ENCODE data around the gene CDK3.

CDK3 gene

GRCh38 chr17:75994802-75995370 is 5.8 kb upstream of the CDK3 start:
- no peak for DNase-seq (ENCODE audit: low read depth)
- no peak overlapping the region for H3K4me3 ChIP-seq (replicated peaks; ENCODE audit: low read depth, low read length)
- no peak for TF ChIP-seq CTCF (IDR thresholded peaks at IDR 0.05; ENCODE audit: low read length, missing control alignments)

GRCh38 chr17:75995385-75995925 is 5.2 kb upstream of the CDK3 start:
- no peak for TF ChIP-seq CTCF (IDR thresholded peaks at IDR 0.05; ENCODE audit: low read length, missing control alignments)
- no peak for DNase-seq (ENCODE audit: low read depth)
- H3K4me3 ChIP-seq (replicated peaks; ENCODE audit: low read depth, low read length) = no peak overlapping the region

GRCh38 chr17:75996665-75997590 is 3.7 kb upstream of the CDK3 start:
- peak; percentile 39 for DNase-seq (ENCODE audit: low read depth)
- TF ChIP-seq CTCF (IDR thresholded peaks at IDR 0.05; ENCODE audit: low read length, missing control alignments) = no peak
- no peak overlapping the region for H3K4me3 ChIP-seq (replicated peaks; ENCODE audit: low read depth, low read length)

GRCh38 chr17:75998327-75998795 is 2.3 kb upstream of the CDK3 start:
- TF ChIP-seq CTCF (IDR thresholded peaks at IDR 0.05; ENCODE audit: low read length, missing control alignments) = no peak
- no peak overlapping the region for H3K4me3 ChIP-seq (replicated peaks; ENCODE audit: low read depth, low read length)
- no peak for DNase-seq (ENCODE audit: low read depth)

- TF ChIP-seq CTCF (IDR thresholded peaks at IDR 0.05; ENCODE audit: low read length, missing control alignments) = peak; percentile 52
- peak; percentile 40 for DNase-seq (ENCODE audit: low read depth)
Measured at GRCh38 chr17:76000016-76000754, 470 bp upstream of the CDK3 start.

GRCh38 chr17:76002100-76002499 is 1.4 kb downstream of the CDK3 start:
- TF ChIP-seq CTCF (IDR thresholded peaks at IDR 0.05; ENCODE audit: low read length, missing control alignments) = no peak
- DNase-seq (ENCODE audit: low read depth) = no peak
- no peak overlapping the region for H3K4me3 ChIP-seq (replicated peaks; ENCODE audit: low read depth, low read length)

More at GRCh38 chr17:76000016-76000754, 470 bp upstream of the CDK3 start:
- no peak overlapping the region for H3K4me3 ChIP-seq (replicated peaks; ENCODE audit: low read depth, low read length)
